ENCODE measurements around the gene KRT38. TPM values are rescaled to one million over a fixed set of nuclear protein-coding genes. Genes with fewer than 3 reads are reported as not detected.
"Not testable (repeated sequence)": the region's sequence is repeated elsewhere in the genome, so short reads cannot be mapped to it uniquely, and the experiment has no call there.

Gene KRT38
- polyA plus RNA-seq, 4 donors: not detected

DNA sequence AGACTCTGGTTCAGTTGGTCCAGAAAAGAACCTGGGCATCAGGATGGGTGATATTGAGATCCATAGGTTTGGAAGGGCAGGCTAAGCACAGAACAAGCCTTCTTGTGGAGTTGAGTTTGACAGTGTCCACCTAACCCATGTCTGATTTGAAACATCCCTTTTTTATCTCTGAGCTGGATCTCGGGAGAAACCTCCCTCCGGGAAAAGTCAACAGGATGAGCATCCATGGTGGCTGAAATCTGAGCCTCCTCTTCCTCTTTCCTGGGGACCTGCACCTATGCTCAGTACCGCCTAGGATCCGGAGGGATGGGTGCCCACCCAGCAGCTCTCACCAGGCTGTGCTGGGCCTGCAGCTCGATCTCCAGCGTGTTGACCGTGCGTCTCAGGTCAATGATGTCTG is 23.0 kb upstream of the KRT38 start:
- DNase-seq (ENCODE audit: low read depth in 4 of 4, low spot score in 3 of 4): no peak

DNA sequence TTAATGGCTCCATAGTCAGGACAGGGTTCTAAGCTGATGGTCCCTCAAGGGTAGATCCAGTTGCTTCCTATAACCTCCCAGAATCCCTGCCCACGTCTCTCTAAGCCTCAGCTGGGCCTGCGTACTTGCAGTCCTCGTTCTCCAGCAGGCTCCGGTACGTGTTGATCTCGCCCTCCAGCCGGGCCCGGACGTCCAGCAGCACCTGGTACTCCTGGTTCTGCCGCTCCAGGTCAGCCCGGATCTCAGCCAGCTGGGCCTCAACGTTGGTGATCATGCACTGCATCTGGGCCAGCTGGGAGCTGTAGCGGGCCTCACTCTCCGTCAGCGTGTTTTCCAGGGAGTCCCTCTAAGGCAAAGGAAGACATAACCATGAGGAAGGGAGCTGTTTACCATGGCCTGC is 21.9 kb upstream of the KRT38 start:
- no peak for DNase-seq (ENCODE audit: low read depth in 4 of 4, low spot score in 3 of 4)

DNA sequence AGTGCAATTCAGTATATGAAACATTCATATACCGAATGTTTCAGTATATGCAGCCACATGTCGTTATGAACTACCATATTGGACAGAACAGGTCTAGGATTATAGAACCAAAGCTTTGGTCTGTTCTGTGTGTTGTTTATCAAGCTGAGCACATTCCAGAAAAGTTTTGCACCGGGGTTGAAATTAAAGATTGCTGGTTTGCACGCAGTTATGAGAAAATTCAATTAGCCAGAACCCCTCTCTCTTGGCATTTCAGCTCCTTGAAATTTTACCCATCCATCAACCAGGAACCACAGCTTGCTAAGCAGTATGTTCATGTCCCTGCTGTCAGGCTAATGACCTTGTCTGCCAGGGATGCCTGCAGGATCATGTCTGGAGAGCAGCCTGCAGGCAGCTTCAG is 16.9 kb upstream of the KRT38 start:
- no peak for DNase-seq (ENCODE audit: low read depth in 4 of 4, low spot score in 3 of 4)

DNA sequence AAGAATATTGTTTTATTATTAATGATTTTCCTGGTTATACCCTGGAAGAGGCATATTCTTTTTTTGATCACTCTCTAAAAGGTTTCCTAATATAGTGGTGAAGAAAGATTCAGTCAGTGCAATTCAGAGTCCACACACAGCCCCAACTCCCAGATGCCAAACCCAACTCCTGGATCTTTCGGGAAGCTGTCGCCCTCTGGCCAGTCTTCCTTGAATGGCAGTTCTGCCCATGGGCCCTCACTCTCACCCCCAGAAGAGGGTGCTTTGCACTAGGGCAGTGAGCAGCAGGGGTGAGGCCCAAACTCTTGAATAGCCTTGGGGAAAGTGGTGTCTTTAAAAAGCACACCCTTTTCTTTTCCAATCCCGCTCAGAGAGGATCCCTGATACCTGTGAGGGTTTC is 15.4 kb upstream of the KRT38 start:
- DNase-seq (ENCODE audit: low read depth in 4 of 4, low spot score in 3 of 4): no peak

- DNase-seq (ENCODE audit: low read depth in 4 of 4, low spot score in 3 of 4): no peak
Observed at GRCh38 chr17:41455236-41455635, 14.5 kb upstream of the KRT38 start.

GRCh38 chr17:41453066-41453465 is 12.3 kb upstream of the KRT38 start:
- DNase-seq (ENCODE audit: low read depth in 4 of 4, low spot score in 3 of 4): no peak

DNA sequence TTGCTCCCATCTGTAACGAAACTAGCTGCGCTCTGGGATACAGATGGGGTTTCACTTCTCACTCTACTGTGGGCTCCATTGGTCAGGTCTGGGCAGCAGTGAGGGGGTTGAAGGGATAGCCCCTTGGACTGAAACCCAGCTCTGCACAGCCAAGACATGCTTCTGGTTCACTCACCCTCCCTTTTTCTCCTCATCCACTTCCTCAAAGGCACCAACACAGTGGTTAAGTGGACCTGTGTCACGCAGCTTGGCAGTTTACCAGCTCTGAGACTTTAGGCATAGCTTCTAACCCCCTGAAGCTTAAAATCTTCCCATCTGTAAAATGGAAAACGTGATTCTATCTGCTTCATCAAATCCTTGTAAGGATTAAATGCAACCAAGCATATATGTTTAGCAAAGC is 11.5 kb upstream of the KRT38 start:
- DNase-seq (ENCODE audit: low read depth in 4 of 4, low spot score in 3 of 4): no peak

DNA sequence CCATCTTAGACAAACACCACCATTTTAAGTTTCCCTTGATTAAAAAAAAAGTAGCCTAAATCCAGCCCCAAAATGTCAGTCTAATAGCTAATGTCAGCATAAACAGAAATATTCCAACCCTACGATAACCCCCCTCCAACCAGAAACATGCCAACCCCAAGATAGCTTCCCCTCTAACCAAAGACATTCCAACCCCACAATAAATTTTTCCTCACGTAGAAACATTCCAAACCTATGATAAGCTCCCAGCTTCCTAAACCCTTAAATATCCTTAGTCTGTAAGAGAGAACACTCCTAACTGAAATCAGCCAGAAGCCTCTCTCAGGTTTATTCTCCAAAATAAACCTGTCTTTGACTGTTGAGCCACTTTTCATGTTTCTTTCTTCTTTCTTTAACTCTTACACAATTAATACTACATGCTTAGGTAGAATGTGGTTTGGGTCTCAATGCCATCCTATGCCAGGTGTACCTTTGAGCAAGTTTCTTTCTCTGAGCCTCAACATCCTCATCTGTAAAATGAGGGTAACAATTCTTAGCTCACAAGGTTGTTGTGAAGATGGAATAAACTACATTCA is 10.5 kb upstream of the KRT38 start:
- DNase-seq (ENCODE audit: low read depth in 4 of 4, low spot score in 3 of 4): no peak

DNA sequence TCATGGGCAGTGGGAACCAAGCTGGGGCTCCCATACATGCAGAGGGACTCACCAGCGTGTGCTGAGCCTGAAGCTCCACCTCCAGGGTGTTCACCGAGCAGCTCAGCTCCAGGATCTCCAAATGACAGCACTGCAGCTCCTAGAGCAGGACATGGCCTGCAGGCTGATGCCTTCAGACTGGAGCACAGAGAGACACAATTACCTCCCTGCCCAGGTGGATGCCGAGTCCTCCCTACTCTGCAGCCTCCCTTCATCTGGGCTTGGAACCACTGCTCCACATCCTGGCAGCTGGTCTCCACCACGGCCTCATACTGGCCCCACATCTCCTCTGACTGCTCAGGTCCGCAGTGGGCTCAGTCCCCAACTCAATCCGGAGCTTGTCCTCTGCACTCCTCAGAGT is 8.2 kb upstream of the KRT38 start:
- no peak for DNase-seq (ENCODE audit: low read depth in 4 of 4, low spot score in 3 of 4)

- DNase-seq (ENCODE audit: low read depth in 4 of 4, low spot score in 3 of 4): no peak
Observed at GRCh38 chr17:41448506-41448905, 7.7 kb upstream of the KRT38 start.

- no peak for DNase-seq (ENCODE audit: low read depth in 4 of 4, low spot score in 3 of 4)
Observed at GRCh38 chr17:41446806-41447205, 6.0 kb upstream of the KRT38 start.

DNA sequence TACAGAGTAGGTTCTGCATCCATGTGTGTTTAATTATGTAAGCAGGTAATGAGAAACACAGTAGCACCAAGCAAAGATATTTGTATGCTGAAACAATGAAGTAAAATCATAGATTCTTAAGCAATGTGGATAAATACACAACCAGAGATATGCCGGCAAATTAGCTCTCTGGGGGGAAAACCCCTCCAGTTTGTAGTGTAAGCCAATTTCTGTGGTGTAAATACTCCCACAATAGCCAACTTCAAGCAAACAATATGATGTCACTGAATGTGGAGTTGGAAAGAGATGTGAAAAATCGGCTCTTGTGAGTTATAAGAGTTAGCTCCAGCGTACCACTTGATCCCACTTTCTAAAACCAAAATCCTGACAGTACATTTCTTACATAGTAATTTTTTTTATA is 3.9 kb upstream of the KRT38 start:
- DNase-seq (ENCODE audit: low read depth in 4 of 4, low spot score in 3 of 4): no peak

DNA sequence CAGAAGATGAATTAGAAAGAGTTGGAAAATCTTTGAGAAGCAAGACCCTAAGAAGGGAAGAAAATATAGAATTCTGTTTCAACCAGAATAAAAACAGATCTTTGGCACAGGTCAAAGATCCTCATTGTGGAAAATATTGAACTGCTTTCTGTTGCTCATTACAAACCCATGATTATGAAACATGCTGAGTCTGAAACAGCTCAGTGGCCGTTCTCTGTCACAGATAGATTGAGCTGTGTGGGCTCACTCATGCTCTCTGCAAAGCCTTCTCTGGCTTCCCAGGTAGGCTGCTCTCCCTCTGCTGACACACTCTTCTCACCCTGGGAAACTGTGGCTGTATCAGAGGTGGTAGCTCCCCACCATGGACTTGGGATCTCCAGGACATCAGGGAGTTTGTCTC is 3.4 kb upstream of the KRT38 start:
- DNase-seq (ENCODE audit: low read depth in 4 of 4, low spot score in 3 of 4): no peak

GRCh38 chr17:41442739-41443138 is 2.0 kb upstream of the KRT38 start:
- no peak for DNase-seq (ENCODE audit: low read depth in 4 of 4, low spot score in 3 of 4)

DNA sequence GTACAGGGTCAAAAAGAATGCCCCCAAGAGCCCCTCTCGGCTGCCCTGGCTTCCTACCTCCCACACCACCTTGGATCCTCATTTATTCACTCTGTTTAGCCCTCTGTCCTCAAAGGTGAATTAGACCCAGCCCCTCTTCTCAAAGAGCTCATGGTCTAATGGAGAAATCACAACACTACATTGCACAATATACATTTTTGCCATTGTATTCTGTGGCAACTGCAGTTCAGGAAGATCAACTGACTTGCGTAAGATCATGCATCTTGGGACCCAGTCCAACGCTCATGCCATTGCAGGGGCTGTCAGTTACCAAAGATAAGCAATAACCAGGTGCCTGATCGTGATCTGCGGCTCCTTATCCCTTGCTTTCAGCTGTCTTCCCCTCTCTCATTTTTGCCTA is 1.4 kb downstream of the KRT38 start:
- DNase-seq (ENCODE audit: low read depth in 4 of 4, low spot score in 3 of 4): no peak

GRCh38 chr17:41437769-41438168 is 3.0 kb downstream of the KRT38 start:
- DNase-seq (ENCODE audit: low read depth in 4 of 4, low spot score in 3 of 4): no peak

DNA sequence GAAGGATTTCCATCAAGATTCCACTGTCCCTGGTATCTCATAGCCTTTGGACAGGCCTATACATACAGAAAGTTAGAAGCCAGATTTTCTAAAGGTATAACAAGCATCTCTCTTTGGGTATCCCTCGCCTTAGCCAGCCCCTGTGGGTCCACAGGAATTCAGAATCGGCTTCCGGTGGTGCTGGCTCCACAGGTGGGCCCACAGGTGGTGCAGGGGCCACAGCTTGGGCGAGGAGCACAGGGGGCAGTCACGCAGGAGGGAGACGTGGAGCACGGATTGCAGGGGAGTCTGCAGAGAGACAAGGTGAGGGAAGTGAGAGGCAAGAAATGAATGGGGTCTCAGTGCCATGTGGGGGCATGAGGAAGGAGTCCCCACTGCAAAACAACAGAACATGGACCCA is 3.5 kb downstream of the KRT38 start:
- no peak for DNase-seq (ENCODE audit: low read depth in 4 of 4, low spot score in 3 of 4)

DNA sequence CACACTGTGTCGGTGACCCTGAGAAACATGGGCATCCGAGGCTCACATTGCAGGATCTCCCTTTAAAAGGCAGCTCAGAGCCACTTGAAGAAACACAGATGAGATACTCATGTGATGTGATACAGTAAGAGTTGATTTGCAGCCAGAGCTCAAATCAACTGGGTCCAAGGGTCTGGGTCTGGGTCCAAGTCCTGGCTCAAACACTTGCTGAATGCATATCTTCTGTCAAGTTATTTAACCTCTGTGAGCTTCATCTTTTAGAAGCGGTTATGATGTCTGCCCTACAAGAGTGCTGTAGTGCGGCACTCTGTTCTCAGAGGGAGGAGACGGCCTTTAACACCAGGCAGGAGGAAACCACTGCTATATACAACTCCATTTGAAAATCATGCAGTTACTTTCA is 6.4 kb downstream of the KRT38 start:
- no peak for DNase-seq (ENCODE audit: low read depth in 4 of 4, low spot score in 3 of 4)

- DNase-seq (ENCODE audit: low read depth in 4 of 4, low spot score in 3 of 4): no peak
Observed at GRCh38 chr17:41434005-41434404, 6.8 kb downstream of the KRT38 start.

DNA sequence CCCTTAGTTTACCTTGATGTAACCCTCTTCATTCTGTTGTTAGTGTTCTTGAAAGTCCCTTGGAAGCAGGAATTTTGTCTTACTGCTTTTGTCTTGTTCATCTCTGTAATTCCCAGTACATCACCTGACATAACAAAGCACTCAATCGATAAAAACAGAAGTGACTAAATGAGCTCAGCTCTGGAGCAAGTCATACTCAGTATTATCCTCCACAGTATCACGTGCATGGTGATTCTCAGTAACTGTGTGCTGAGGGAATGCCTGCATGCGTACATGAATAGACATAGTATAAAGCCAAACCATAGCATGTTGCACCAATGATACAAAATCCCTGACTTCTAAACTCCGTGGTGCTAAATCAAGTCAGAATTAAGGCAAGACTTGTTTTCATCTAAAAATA is 7.2 kb downstream of the KRT38 start:
- DNase-seq (ENCODE audit: low read depth in 4 of 4, low spot score in 3 of 4): no peak

GRCh38 chr17:41430376-41430775 is 10.4 kb downstream of the KRT38 start:
- DNase-seq (ENCODE audit: low read depth in 4 of 4, low spot score in 3 of 4): not testable (repeated sequence)

DNA sequence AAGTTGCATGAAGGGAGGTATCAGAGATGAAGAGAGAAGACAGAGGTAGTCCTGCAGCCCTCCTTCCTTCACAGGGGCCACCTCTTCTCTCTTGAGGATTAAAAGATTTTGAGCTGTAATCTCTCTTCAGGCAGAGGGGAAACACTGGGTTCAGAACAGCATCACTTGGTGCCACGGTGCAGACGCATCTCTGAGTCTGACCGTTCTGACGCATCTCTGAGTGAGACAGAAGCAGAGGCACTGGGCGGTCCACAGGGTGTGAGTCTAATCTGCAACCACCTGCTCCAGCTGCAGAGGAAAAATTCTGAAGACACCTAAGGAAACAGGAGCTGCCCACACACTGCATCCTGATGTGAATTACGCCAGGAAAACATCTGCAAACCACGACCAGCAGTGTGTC is 11.1 kb downstream of the KRT38 start:
- no peak for DNase-seq (ENCODE audit: low read depth in 4 of 4, low spot score in 3 of 4)

DNA sequence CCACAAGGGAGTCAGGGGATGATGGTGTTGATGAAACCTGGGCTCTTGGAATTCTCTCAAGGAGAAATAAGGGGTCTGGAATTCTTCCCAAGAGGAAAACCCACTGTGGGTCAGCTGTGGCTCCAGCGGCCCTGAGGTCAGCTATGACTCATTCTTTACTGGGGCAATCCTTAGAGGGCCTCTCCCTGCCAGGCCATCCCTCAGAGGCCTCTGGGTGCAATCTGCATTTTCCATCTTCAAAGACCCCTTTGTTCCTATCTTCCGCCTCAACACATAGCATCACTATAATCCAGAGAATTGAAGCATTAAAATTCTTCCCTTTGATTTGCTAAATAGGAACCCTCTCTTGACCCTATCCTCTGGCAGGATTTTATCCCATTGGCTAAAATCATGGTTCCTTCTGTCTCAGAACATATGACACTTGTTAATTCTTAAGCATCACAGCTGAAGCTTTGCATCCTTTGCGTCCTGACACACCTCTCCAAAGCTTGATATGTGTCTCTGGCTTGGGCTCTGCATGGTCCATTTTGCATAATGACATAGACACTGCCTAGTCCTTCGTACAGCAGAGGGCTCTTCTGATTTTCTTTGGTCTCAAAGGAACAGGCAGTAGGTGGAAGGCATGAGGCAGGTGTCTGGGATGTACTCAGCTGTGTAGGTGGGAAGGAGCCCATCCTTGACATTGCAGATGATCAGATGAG is 12.0 kb downstream of the KRT38 start:
- no peak for DNase-seq (ENCODE audit: low read depth in 4 of 4, low spot score in 3 of 4)

Data from left renal pelvis (tissue), 4 donors.